Measurements from ENCODE around the gene BAD.
"Not testable (repeated sequence)": the region's sequence is repeated elsewhere in the genome, so short reads cannot be mapped to it uniquely, and the experiment has no call there.

The BAD gene

GRCh38 chr11:64314805-64315561 is 30.5 kb upstream of the BAD start:
- no peak for DNase-seq (ENCODE audit: low read depth)

DNA sequence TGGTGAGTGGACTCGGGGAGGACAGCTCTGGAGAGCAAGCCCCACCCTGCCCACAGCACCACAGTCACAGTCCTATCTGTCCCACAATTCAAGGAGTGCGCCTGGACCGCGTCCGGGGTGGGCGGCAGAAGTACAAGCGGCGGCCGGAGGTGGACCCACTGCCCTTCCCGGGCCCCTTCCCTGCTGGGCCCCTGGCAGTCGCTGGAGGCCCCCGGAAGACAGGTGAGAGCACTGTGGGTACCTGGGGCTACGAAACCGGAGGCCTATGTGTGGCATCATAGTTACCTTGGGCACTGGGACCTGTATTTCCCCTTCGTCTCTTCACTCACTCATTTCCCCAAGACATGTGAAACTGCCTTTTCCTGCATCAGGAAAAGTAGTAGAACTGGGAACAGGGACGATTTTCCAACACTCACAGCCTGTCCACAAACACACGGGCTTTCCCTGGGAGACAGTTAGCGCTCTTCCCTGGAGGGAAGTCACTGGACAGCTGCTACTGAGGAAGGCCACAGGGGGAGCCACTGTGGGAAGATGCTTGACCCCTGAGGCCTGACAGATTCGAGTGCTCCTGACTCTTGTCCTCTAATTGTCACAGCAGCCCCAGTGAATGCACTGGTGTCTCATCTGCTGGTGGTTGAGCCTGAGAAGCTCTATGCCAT is 29.8 kb upstream of the BAD start:
- DNase-seq (ENCODE audit: low read depth): no peak

- no peak for DNase-seq (ENCODE audit: low read depth)
These were observed 29.2 kb upstream of the BAD start for GRCh38 chr11:64313491-64314145.

DNA sequence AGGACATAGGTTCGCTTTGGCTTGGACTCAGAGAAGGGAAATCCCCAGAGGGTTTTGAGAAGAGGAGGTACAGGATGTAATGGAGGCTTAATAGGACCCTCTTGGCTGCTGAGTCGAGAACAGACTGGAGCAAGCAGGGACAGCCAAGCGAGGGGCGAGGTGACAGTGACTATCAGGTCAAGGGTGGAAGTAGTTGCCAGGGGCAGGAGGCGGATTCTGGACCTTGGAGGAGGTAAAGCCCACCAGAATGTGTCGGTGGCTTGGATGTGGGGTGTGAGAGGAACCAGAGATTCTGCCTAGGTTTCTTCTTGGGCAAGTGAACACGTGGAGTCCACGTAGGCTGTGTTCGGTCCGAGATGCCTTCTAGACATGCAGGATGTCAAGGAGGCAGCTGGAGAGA is 28.5 kb upstream of the BAD start:
- DNase-seq (ENCODE audit: low read depth): no peak

DNA sequence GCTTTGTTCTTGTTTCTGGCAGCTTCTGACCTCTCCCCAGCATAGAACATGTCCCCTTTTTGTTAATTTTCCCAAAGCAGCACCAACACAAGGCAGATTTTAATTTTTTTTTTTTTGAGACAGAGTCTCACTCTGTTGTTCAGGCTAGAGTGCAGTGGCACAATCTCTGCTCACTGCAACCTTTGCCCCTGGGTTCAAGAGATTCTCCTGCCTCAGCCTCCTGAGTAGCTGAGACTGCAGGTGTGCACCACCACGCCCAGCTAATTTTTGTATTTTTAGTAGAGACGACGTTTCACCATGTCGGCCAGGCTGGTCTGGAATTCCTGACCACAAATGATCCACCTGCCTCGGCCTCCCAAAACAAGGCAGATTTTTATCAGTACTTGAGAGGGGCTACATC is 23.3 kb upstream of the BAD start:
- DNase-seq (ENCODE audit: low read depth): not testable (repeated sequence)

DNA sequence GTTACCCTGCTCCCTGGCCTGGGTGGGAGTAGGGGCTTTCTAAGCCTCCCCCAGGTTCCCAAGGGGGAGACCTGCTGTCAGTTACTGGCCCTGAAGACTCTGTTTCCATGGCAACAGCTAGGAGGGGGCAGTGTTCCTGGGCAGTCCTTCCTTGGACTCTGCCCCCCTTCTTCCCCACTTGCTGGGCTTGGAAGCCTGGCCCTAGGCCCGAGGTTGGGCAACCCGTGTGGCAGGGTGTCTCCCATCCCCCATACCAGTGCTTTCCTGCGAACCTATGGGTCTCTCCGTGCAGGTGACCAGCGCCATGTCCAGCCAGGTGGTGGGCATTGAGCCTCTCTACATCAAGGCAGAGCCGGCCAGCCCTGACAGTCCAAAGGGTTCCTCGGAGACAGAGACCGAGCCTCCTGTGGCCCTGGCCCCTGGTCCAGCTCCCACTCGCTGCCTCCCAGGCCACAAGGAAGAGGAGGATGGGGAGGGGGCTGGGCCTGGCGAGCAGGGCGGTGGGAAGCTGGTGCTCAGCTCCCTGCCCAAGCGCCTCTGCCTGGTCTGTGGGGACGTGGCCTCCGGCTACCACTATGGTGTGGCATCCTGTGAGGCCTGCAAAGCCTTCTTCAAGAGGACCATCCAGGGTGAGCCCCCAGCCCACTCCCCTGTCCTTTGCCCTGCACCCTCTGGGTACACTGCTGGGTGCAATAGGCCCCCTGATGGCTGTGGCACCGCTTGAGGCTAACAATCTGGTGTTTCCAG is 22.6 kb upstream of the BAD start:
- no peak for DNase-seq (ENCODE audit: low read depth)

DNA sequence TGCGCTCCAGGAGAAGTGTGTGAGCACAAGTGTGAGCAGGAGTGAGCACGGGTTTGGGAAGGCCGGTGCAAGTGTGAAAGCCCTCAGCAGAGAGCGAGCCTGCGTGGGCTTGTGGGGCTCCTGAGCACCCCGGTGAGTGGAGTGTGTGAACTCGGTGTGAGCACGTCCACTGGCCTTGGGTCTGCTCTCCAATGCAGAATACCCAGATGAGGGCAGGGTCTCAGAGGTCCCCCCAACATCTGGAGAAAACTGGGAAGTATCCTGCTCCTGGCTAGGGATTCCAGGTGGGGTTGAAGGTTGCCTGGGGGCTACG is 22.1 kb upstream of the BAD start:
- no peak for DNase-seq (ENCODE audit: low read depth)

GRCh38 chr11:64305691-64306562 is 21.5 kb upstream of the BAD start:
- peak; percentile 56 for DNase-seq (ENCODE audit: low read depth)

GRCh38 chr11:64305075-64305690 is 20.7 kb upstream of the BAD start, which contains the start of gene ESRRA:
TSS of gene ESRRA (plus strand) at chr11:64305524. CDS start at chr11:64307180, 1,656 bp downstream.
- peak; percentile 100 for DNase-seq (ENCODE audit: low read depth)

- DNase-seq (ENCODE audit: low read depth): peak; percentile 97
These were observed 20.0 kb upstream of the BAD start for GRCh38 chr11:64304316-64305072.

GRCh38 chr11:64304032-64304315 is 19.5 kb upstream of the BAD start:
- no peak for DNase-seq (ENCODE audit: low read depth)

GRCh38 chr11:64303109-64304031 is 18.9 kb upstream of the BAD start:
- DNase-seq (ENCODE audit: low read depth): no peak

- no peak for DNase-seq (ENCODE audit: low read depth)
These were observed 15.6 kb upstream of the BAD start, which contains the start of gene CATSPERZ for GRCh38 chr11:64299847-64300648. TSS of gene CATSPERZ (plus strand) at chr11:64300358. CDS start at chr11:64300411, 53 bp downstream.

DNA sequence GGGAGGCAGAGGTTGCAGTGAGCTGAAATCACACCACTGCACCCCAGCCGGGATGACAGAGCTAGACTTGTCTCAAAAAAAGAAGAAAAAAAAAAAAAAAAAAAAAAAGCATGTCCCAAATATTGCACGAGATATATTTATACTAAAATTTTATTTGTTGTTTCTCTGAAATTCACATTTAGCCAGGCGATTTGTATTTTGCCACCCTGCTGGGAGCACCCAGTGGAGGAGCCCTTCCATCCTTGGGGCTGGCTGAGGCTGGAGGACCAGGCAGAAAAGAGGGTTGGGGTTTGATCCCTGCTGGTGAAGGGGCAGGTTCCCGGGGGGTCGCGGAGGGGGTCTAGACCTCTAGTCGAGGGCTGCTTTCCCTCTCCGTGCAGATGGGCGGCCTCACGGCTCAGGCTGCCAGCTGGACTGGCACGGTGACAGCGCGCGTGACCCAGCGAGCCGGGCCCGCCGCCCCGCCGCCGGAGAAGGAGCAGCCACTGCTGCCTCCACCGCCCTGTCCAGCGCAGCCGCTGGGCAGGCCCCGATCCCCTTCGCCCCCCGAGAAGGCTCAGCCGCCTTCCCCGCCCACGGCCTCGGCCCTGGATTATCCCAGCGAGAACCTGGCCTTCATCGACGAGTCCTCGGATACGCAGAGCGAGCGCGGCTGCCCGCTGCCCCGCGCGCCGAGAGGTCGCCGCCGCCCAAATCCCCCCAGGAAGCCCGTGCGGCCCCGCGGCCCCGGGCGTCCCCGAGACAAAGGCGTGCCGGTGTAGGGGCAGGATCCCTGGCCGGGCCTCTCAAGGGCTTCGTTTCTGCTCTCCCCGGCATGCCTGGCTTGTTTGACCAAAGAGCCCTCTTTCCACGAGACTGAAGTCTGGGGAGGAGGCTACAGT is 14.7 kb upstream of the BAD start:
- DNase-seq (ENCODE audit: low read depth): no peak

DNA sequence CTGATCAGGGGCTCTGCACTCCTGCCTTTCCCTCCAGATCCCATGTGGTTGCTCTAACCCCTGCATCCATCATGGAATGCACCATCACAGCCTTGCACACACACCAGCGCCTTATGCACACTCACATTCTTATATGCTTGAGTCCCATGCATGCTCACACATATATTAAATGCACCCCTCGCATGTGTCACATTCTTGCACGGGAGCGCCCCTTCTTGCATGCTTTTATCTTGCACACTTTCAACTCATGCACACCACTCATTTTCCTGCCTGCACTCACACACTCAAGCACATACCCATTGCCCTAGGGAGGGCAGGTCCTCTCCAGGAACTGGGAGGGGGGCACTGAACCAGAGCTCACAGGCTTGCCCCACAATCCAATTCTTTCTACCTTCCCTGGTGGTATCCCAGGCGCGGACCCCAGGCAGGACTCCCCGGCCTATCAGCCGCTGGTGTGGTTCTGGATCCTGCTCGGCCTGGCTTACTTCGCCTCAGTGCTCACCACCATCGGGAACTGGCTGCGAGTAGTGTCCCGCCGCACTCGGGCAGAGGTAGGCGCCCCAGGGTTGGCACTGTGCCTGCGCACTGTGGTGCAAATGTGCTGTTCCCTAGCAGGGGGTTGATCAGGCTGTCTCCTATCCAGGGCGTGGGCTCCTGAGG is 13.4 kb upstream of the BAD start:
- no peak for DNase-seq (ENCODE audit: low read depth)

DNA sequence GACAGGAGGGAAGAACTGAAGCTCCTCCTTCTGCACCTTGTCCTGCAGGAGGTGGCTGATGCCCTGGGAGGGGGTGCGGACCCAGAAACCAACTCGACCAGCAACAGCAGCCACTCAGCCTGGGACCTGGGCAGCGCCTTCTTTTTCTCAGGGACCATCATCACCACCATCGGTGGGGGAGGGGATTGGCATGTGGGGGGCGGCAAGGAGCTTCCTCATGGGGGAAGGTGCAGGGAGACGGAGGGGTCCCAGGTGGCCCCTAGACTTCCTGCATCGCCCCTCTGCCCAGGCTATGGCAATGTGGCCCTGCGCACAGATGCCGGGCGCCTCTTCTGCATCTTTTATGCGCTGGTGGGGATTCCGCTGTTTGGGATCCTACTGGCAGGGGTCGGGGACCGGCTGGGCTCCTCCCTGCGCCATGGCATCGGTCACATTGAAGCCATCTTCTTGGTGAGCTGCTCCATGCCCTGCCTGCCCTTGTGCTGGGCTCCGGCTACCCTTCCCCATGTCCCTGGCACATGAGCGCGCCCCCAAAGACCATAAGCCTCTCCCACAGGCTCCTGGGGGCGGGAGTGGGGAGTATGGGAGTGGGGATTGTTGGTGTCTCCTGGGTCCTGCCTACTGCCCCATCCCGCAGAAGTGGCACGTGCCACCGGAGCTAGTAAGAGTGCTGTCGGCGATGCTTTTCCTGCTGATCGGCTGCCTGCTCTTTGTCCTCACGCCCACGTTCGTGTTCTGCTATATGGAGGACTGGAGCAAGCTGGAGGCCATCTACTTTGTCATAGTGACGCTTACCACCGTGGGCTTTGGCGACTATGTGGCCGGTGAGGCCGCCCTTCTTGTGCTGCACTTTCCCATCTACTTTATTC is 12.6 kb upstream of the BAD start:
- no peak for DNase-seq (ENCODE audit: low read depth)
